SK-N-MC (cell line): ENCODE results near the gene MTX3.

ENCODE experiments used
- EZH2 ChIP-seq: fragments of 200-600 bp; sonication (generic); IDR thresholded peaks from one replicate; pipeline ENCODE4 v1.6.1; 2017; ENCODE audit warnings: antibody characterized with exemption
- FOXP2 ChIP-seq: optimal IDR thresholded peaks from 2 replicates; pipeline ENCODE3; 2011; ENCODE audit warnings: mild to moderate bottlenecking, moderate library complexity; ENCODE audit not compliant: insufficient read depth; ENCODE audit errors: extremely low read length, control extremely low read depth
- POLR2AphosphoS5 ChIP-seq: IDR thresholded peaks from 2 replicates; pipeline ENCODE4 v1.6.1; 2012; ENCODE audit warnings: mild to moderate bottlenecking, low read depth, low read length, borderline replicate concordance

GRCh38 chr5:79984363-79984762 lies 6.7 kb downstream of the MTX3 start:
- no peak for TF ChIP-seq POLR2AphosphoS5
- no peak for TF ChIP-seq EZH2
- TF ChIP-seq FOXP2: no peak
